GM18907 (cell line): Measurements from ENCODE around the gene LPCAT1.
A peak's percentile ranks its signal among the peaks of the same experiment; 100 is the strongest.

ENCODE experiments used
- ATAC-seq: cut with Tn5 transposase; IDR thresholded peaks from one replicate; pipeline ENCODE4 v1.9.1; 2021; ENCODE audit warnings: mild to moderate bottlenecking, moderate library complexity; ENCODE audit not compliant: unreplicated experiment

LPCAT1 gene

DNA sequence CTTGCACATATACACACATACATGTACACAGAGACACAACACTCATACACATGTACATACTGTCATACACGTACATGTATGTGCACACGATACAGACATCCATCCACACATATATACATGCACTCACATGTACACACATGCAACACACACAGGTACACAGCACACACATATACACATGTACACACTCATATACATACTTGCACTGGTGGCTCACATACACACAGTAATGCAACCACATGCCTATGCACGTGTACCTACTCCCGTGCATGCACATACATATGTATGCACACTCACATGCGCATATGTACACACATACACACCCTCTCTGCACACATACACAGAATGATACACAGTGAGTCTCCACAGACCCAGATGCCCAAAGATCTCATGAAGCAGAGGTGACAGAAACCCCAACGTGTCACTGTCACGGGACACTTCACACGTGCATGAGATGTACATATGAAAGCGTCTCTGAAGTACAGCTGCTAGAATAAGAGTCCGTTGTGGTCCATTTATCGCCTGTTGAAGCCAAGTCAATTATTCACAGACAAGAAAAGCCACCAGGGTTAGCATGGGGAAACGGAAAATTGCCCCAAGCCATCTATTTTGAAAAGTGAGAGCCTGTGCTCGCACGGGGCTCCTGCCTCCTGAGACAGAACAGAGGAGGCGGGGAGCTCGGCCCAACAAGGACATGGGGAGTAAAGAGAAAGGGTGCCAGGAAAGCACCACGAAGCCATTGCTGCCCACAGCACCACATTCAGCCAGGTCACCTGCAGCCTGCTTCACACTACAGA lies 24.9 kb downstream of the LPCAT1 start:
- ATAC-seq = peak; percentile 43

DNA sequence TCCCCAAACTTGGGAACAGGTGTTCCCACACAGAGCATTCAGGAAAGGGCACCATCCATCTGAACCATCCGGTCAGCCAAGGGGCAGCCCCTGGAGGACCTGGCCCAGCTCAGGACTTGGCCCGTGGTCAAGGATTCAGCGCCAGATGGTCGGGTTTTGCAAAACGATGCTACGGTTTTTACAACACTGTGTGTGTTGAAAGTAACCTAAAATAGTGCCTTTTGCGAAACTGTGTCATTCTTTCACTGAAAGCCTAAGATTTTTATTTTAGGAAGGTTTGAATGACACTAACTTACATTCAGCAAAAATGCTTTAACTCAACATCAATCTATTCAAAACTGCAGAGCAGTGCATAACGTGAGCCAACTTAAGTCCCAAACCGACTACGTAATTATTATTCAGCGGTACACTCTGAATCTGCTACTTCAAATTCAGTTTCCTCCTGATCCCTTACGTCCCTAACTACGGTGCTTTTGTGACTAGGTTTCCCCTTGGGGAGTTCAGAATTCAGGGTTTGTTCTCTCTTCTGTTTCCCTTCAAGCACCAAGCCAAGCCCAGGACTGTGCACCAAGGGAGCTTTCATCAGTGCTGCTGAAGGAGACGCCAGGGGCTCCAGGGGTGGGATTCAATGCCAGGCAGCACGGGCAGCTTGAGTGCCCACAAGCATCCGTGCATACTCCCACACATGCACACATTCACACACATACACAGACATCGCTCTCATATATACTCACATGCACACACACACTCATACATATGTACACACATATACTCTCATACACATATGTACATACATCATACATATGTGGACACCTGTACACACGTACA lies 25.8 kb downstream of the LPCAT1 start:
- ATAC-seq = peak; percentile 25

DNA sequence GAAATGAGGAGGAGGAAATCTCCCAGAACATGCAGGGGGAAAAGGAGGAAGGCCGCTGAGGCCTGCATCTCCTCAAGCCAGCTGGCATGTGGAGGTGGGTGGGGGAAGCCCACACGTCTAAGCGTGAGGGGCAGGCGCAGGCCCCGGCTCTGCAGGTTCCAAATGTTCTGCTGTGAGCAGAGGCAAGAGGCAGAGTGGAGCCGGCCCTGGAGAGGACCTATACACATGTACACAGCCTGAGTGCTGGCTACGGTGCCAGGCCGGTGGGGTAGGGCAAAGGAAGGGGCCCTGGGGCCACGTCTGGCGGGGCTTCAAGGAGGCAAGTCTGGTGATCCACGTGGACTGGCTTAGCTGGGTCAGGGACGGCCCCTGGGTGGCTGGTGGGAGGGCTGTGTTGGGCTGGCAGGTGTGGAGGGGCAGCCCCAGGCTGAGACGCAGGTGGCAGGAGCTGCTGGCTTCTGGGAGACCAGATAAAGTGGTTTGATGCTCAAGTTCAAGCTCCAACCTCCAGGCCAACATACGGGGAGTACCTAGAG lies 26.4 kb downstream of the LPCAT1 start:
- peak; percentile 28 for ATAC-seq

DNA sequence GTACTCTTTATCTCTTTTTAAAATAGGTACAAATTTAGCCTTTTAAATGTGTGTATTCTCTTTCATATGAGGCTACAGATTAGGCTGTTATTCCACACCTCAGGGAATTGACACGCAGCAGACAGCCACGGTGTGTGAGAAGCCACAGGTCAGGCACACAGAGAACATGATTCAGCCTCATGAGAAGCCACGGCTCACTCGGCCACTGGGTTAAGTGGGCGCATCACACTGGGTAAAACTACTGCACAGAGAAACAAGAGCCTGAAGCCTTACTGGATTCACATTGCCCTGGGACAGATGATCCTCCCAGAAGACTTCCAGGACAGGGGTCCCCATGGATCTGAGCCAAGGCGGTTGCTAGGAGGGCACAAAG lies 28.2 kb downstream of the LPCAT1 start:
- no peak for ATAC-seq

DNA sequence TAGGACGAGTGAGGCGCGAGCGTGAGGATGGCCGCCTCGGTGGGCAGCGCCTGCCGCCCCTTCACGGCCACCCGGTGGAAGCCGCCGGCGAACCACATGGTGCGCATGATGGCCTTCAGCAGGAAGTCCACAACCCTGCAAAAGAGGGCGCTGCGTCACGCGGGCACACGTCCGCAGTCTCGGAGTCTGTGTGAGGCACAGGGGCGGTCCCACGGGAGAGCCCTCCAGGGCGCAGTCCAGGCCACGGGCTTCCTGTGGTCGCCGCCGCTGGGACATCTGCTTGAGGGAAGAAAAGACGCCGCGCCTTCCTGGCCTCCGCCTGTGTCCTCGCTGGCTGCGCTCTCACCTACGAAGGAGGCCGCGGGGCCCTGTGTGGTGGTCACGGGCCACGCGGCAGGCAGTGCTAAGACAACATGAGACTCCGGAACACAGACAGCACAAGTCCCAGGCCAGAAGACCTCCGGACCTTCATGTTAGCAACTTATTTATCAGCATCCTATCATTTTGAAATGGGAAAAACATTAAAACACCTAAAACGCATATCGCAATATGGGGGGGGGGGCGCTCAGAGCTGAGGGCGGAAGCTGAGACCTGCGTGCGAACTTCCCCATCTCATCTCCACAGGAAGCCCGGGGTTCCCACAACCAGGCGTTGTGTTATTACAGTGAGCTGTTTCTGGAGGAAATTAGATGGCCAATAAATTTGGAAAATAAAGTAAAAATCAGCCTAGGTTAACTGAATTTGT lies 28.8 kb downstream of the LPCAT1 start:
- ATAC-seq = peak; percentile 42

DNA sequence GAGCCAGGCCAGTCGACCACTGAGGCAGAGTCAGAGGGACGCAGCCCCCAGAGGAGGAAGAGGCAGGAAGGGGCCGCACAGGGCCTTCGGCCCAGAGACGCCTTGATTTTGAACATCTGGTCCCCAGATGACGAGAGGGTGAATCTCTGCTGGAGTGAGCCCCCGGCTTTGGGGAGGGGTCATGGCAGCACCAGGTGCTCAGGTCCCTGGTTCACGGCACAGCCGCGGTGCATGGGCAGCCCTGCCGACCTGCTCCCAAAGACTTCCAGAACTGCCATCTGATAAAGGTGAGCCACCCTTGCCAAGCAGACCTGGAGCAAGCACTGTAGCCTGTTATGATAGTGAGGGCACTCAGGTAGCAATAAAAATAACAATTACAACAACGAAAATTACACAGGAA lies 29.8 kb downstream of the LPCAT1 start:
- ATAC-seq = no peak

DNA sequence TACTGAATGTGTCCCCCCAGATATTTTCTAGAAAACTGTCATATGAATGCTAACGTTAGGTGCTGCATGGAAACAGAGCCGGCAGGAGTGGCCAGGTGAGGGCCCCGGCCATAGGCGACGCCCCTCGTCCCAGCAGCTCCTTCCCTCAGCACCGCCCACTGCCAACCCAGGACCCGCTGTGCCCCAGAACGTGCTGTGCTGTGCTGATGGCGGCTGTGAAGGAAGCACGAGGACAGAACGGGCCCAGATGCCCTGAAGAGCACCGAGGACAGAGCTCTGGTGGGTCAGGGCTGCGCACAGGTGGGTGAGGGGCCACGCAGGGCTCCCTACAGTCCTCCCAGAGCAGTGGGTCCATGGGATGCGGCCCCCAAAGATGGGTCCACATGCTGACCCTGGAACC lies 30.3 kb downstream of the LPCAT1 start:
- ATAC-seq = no peak

DNA sequence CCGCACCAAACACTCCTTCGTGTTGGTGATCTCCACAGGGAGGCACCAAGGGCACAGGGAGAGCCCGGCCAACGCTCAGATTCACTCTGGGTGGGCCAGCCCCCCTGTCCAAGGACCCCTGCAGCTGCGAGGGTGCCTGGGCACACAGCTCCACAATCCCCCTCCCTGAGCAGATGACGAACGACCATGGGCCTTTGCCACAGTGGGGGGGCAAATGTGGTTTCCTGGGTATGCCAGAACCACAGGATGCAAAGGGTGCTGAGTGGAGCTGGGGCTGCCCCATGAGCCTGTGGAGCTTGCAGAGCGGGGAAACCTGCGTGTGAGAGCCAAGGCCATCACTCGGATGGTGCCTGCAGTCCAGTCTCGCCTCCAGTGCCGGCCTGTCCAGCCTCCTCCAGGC lies 31.0 kb downstream of the LPCAT1 start:
- ATAC-seq = no peak

DNA sequence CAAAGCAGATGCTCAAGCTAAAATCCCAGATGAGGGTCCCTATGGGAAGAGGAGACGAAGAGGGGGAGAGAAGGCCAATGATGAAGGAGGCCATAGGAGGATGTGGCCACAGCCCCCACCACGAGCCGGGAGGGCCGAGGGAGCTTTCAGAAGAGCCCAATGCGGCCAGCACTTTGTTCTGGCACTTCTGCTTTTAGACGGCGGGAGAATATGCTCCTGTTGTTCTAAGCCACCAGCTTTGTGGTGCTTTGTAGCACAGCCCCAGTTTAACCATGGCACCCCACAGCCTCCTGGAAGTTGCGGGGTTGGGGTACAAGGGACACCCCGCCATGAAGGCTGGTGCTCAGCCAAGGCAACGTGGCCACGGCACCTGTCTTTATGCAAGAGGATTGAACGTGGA lies 33.4 kb downstream of the LPCAT1 start:
- ATAC-seq = no peak

DNA sequence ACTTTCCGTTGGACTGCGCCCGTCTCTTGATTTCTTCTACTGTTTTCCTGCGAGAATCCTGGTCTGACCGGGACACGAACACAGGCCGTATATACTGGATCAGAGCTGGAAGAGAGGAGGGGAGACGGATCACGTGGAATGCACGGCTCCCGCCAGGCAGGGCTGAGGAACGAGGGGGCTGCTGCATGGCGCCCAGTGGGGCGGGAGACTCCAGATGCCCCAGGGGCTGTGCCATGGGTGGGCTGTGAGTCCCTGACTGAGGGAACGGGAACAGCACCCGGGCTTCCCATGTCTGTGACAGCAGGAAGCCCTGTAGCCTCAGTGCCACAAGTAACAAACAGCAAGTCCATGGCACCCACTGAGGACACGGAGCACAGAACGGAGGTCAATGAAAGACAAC lies 34.0 kb downstream of the LPCAT1 start:
- no peak for ATAC-seq

DNA sequence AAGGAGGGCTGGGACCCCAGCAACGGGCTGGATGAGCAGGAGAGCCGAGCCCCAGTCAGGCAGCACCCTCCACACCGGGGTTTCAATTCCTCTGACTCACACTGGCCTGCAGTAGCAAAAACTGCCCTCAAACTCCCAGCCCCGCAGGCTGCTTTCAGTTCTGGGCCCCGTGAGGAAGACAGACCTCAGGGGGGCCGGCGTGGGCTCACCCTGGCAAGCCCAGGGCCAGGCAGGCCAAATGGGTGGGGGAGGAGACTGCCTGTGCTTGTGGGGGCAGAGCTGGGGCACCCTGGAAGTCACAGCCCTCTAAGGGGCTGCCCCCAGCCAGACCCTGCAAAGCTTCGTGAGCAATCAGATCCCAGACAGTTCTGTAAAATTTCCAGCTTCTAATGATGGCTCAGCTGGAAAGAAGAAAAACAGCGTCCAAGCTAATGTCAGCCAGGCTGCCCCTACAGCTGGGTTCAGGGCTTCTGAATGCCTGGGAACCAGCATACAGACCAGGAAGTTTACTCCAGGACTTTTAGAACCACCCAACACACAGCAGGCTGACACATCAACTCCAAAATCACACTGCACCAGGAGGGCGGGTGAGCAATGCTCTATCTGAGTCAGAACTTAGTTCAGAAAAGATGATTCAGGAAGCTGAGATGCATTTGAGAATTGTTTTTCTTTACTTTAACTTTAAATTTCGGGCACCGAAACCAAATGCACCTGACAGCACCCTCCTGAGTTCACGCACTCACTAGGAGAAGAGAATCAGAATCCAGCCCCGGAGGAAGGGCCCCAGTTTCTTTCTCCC lies 34.7 kb downstream of the LPCAT1 start:
- peak; percentile 46 for ATAC-seq

DNA sequence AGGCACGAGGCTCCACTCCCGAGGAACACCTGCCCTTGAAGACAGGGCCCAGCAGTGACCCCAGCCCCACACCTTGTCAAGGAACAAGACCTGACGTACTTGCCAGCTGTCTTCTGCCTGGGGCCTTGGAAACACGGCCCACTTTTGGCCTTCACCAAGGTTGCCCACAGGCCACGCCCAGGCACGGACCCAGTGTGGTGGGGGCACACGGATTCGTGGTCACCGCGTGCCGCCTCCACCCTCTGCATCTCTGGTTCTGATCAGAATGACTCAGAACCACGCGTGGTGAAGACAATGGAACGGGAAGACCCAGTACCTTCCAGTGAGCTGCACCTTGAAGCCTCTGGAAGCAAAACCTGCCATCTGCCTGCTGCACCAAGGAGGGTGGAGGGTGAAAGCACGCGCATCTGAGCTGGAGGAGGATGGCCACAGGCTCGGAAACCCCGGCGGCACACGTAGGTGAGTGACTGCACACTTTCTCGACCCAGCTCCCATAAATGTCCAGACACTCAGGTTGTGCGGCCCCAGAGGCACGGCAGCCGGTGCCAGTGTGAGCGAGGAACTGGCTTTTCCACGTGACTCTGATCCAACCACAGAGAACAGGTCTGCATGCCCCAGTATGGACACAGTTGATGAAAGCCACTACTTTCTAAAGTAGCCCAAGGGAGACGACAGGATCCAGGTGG lies 36.5 kb downstream of the LPCAT1 start:
- no peak for ATAC-seq

DNA sequence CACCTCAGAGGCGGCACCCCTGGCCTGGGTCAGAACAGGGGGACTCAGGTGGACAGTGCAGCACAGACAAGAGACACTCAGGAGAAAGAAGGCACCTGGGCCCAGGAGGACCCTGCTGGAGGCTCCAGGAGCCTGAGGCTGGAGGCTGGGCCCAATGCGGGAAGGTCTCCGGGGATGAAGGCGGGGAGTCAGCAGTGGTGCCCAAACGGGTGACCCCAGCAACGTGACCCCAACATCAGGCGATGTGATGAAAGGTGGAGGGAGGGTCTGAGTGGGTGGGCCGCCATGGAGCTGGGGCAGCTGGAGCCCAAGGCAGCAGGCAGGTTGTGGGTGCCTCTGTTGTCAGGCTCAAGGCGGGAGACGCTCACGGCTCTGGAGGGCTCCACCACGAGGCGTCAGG lies 37.5 kb downstream of the LPCAT1 start:
- ATAC-seq = no peak

DNA sequence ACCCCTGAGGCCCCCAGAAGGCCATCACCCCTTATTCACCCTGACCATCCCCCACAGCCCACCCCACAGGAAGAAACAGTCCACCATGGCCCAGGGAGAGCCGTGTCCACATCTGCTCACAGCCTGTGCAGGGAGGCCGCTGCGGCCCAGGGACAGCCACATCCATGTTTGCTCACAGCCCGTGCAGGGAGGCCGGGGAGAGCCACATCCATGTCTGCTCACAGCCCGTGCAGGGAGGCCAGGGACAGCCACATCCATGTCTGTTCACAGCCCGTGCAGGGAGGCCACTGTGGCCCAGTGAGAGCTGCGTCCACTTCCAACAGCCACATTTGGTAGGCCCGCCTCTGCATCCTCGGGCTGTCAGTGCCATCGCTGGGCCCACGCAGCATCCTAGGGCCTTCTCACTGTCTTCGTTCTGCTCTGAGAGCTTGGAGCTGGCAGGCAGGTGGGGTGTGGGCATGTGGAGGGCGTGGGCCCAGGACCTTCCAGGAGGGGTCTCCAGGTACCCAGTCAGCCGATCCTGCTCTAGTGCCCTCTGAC lies 38.1 kb downstream of the LPCAT1 start:
- ATAC-seq = no peak

DNA sequence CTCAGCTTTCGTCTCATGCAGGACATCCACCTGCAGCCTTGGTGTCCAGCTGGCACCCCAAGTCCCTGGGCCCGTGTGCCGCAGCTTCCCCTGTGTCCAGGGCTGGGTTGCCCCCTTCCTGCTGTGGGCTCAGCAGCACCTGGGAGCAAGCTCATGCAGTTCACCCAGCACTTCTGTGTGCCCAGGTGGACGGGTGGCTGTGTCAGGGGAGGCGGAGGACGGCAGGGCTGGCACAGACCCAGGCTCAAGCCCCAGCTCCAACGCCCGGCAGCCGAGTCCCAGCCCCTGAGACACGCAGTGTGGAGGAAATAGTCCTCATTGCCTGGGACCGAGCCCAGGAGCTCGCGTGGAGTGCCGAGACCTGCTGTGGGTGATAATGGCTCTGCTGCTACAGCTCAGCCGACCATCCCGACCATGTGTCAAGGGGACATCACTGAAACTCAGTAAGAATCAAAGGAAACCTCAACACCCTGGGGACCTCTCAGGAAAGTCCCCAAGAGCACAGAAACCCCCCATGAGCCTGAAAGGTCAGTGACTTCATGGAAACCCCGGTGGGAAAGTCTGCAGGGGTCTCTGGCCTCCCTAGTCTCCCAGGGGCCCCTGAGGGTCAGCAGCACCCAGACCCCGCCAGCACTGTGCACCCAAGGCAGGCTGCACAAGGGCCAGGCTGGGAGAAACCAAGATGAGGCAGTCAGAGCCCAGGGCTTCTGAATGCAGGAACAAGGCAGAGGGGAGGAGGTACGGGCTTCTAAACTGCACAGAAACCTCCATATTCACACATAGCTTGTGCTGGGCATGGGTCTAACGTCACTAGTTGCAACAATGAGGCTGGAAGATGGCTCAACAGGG lies 38.8 kb downstream of the LPCAT1 start:
- ATAC-seq = peak; percentile 70

DNA sequence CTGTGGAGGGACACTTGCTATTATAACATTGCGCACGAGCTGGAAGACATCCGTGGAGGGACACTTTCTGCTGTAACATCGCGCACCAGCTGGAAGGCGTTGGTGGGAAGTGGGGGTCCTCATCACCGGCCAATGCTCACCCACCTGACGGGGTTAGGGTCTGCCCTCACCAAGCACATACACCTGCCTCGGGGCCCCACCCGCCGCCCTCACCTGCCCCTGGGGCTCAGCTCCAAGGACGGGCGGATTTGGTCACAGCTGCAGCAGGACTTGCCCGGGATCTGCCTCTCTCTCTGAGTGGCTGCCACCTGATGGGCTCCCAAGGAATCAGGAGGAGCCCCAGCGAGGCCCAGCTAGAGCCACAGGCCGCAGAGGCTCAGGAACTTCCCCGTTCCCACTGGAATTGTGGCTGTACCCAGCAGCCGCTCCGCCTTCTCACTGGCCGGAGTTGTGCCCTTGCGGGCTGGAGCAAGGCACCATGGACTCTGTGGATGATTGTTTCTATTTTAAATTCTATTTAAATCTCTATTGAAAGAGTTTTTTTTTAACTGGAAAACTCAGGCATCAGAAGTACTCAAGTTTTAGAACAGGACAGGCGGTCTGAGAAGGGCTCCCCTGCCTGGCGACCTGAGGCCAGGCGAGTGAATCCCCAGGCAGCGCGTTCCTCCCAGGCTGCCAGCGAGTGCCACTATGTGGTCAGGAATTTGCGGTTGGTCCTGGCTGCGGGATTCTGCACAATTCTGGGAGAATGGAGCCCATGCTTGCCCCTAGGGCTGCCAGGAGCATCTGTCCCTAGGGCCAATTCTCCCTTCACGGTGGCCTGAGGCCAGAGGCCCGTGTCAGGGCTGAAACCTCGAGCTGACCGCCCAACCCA lies 39.7 kb downstream of the LPCAT1 start:
- no peak for ATAC-seq

DNA sequence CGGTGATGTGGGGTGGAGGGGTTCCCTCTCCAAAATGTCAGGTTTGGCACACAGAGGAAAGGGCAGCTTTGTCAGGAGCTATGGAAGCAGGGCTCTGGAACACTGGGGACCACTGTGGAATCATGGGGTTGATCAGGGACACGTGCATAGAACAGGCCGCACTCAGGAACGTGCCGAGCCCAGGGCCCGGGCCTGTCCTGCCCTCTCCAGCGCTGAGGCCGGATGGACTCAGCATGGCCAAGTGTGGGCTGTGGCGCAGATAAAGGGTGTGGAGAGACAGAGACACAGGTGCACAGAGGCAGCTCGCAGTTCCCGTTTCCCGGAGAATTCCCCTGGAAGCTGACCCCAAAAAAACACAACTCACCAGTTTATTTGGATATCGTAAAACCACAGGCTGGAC lies 40.7 kb downstream of the LPCAT1 start:
- ATAC-seq = no peak

DNA sequence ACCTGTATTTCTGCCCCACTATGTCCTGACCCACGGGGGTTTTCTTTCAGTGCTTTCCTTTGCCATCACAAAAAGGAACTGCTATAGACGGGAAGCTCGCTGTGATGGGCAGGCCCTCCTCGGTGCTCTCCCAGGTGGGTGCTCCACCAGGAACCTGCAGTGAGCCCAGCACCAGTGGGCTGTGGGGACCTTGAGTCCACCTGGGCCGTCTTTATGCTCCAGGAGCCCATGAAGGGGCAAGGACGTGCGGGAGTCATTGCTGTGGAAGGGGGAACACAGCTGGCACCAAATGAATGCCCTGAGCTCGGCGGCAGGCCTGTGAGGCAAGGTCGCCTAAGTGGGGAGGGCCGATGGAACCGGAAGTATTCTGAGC lies 41.8 kb downstream of the LPCAT1 start:
- no peak for ATAC-seq
